K562 (cell line): ENCODE data around the gene ZNF563. TPM values are rescaled to one million over a fixed set of nuclear protein-coding genes. Genes with fewer than 3 reads are reported as not detected.

ENCODE experiments used
- E2F1 ChIP-seq: sonication (generic); formaldehyde crosslinking; IDR thresholded peaks from 2 replicates; pipeline ENCODE4 v1.8.1; 2023; ENCODE audit warnings: mild to moderate bottlenecking, missing genetic modification reagents, moderate library complexity
- ETV1 ChIP-seq: fragments of 450-650 bp; conservative IDR thresholded peaks from 2 replicates; pipeline ENCODE4 v1.6.1; 2016; ENCODE audit warnings: missing genetic modification characterization, control low read depth, low read depth, missing compliant biosample characterization
- HCFC1 ChIP-seq: IDR thresholded peaks from 2 replicates; pipeline ENCODE4 v1.6.1; 2012; ENCODE audit warnings: low read depth, low read length, improper control_type of control experiment
- HSF4 ChIP-seq: fragments of 250-450 bp; sonication (Bioruptor Pico); IDR thresholded peaks from 2 replicates; pipeline ENCODE4 v2.1.2; 2022; ENCODE audit warnings: mild to moderate bottlenecking, moderate library complexity, borderline replicate concordance
- ILK ChIP-seq: fragments of 450-650 bp; IDR thresholded peaks from 2 replicates; pipeline ENCODE4 v1.6.1; 2016; ENCODE audit warnings: missing genetic modification characterization, low read depth, mild to moderate bottlenecking, missing compliant biosample characterization, moderate library complexity, borderline replicate concordance
- KAT8 ChIP-seq: fragments of 450-650 bp; IDR thresholded peaks from 2 replicates; pipeline ENCODE4 v1.6.1; 2016; ENCODE audit warnings: low read depth, mild to moderate bottlenecking
- KLF16 ChIP-seq: IDR thresholded peaks from 2 replicates; pipeline ENCODE4 v1.6.1; 2016; ENCODE audit warnings: antibody characterized with exemption
- LARP7 ChIP-seq: fragments of 450-650 bp; IDR thresholded peaks from 2 replicates; pipeline ENCODE4 v1.6.1; 2016
- NR1H2 ChIP-seq: sonication (generic); formaldehyde crosslinking; IDR thresholded peaks from 2 replicates; pipeline ENCODE4 v1.4.0; 2020; ENCODE audit warnings: mild to moderate bottlenecking, missing genetic modification reagents
- NUFIP1 ChIP-seq: fragments of 450-650 bp; IDR thresholded peaks from 2 replicates; pipeline ENCODE4 v1.6.1; 2018; ENCODE audit not compliant: partially characterized antibody
- PHB ChIP-seq: fragments of 250-450 bp; sonication (Bioruptor Pico); IDR thresholded peaks from 2 replicates; pipeline ENCODE4 v1.5.0; 2021
- PURB ChIP-seq: sonication (generic); formaldehyde crosslinking; IDR thresholded peaks from 2 replicates; pipeline ENCODE4 v1.9.0; 2021; ENCODE audit warnings: low read depth, mild to moderate bottlenecking, missing genetic modification reagents
- SAFB2 ChIP-seq: fragments of 200-400 bp; formaldehyde crosslinking; IDR thresholded peaks from 2 replicates; pipeline ENCODE4 v1.6.1; 2018; ENCODE audit warnings: borderline replicate concordance, low read length, low read depth, moderate library complexity; ENCODE audit not compliant: severe bottlenecking
- SMARCB1 ChIP-seq: IDR thresholded peaks from 2 replicates; pipeline ENCODE4 v1.6.1; 2011; ENCODE audit warnings: improper control_type of control experiment, low read depth; ENCODE audit not compliant: insufficient read length
- TBL1XR1 ChIP-seq, 2 experiments: IDR thresholded peaks; 2 replicates each; pipeline ENCODE4 v1.6.1; 2012; ENCODE audit warnings: improper control_type of control experiment in 2 of 2, low read length in 2 of 2, mild to moderate bottlenecking in 1 of 2
- ZNF174 ChIP-seq: fragments of 250-450 bp; sonication (Bioruptor Pico); IDR thresholded peaks from 2 replicates; pipeline ENCODE4 v1.4.0; 2020; ENCODE audit warnings: mild to moderate bottlenecking
- ZNF253 ChIP-seq: fragments of 250-450 bp; sonication (Bioruptor Pico); conservative IDR thresholded peaks from 2 replicates; pipeline ENCODE4 v1.6.1; 2021; ENCODE audit warnings: mild to moderate bottlenecking
- ZNF449 ChIP-seq: fragments of 250-450 bp; sonication (Bioruptor Pico); IDR thresholded peaks from 2 replicates; pipeline ENCODE4 v1.8.0; 2022; ENCODE audit warnings: moderate library complexity, mild to moderate bottlenecking, inconsistent platforms
- ZNF644 ChIP-seq: fragments of 200-800 bp; sonication (Bioruptor generic); IDR thresholded peaks from 2 replicates; pipeline ENCODE4 v1.6.1; 2016; ENCODE audit warnings: low read depth, missing genetic modification characterization, missing compliant biosample characterization
- polyA plus RNA-seq, 8 experiments: library from polyadenylated mRNA; depleted of rRNA in 4 of 8; stranded (reverse) in 5 of 8; unstranded in 3 of 8; fragments of >200 nt; fragmentation: Nextera tagmentation in 2 of 8; fragmentation: Illumina TruSeq in 1 of 8; extraction: Ambion mirVana in 2 of 8; extraction: Trizol in 1 of 8; gene quantifications; 2 replicates each; pipeline versions ENCODE4 v1.2.1 to v1.2.3, GENCODE V29; 2011 to 2014; ENCODE audit warnings: inconsistent platforms in 1 of 8, missing spikeins in 1 of 8
- total RNA-seq, 7 experiments: library from RNA; depleted of rRNA in 6 of 7; stranded (reverse); fragments of >200 nt in 6 of 7; fragmentation: Illumina TruSeq in 2 of 7; extraction: Trizol in 2 of 7; gene quantifications; 2 replicates each; pipeline versions ENCODE4 v1.2.1 to v1.2.3, GENCODE V29; 2011 to 2021; ENCODE audit warnings: low replicate concordance in 1 of 7
- TF ChIP-seq, protein P1 (sequence below): fragments of 450-650 bp; conservative IDR thresholded peaks from 2 replicates; pipeline ENCODE4 v1.6.1; 2016; ENCODE audit warnings: missing genetic modification characterization, low read depth, mild to moderate bottlenecking, control low read depth, missing compliant biosample characterization
- TF ChIP-seq, protein P2 (sequence below): sonication (generic); formaldehyde crosslinking; IDR thresholded peaks from 2 replicates; pipeline ENCODE4 v1.8.1; 2023; ENCODE audit warnings: mild to moderate bottlenecking, missing genetic modification reagents

ZNF563 gene
- total and polyA plus RNA-seq, 9 of the 15 experiments (the other 6 are each of a cell fraction or from before 2014, with no cell fraction given) = 0.37 to 2.9 (median 0.74) TPM

GRCh38 chr19:12294249-12295158, 38.9 kb downstream of the ZNF563 start, which contains the start of gene ZNF44 (continued):
- TF ChIP-seq E2F1 (CRISPR knock-in tag) (no peak), NR1H2 (CRISPR knock-in tag) (no peak), ZNF174 (CRISPR knock-in tag) (no peak), ETV1 (tag) (peak; percentile 89), ZNF644 (tag) (no peak), SMARCB1 (no peak), KAT8 (no peak), SAFB2 (no peak), HSF4 (CRISPR knock-in tag) (no peak), ILK (tag) (no peak), NUFIP1 (no peak), KLF16 (peak; percentile 80), ZNF253 (CRISPR knock-in tag) (no peak), PHB (CRISPR knock-in tag) (no peak), TBL1XR1 (IDR thresholded peaks at IDR 0.05; ENCODE audit: low read length in 2 of 2) (no peak), LARP7 (no peak), ZNF449 (CRISPR knock-in tag) (no peak), PURB (CRISPR knock-in tag) (no peak), HCFC1 (no peak)
- TF ChIP-seq, protein P1, sequence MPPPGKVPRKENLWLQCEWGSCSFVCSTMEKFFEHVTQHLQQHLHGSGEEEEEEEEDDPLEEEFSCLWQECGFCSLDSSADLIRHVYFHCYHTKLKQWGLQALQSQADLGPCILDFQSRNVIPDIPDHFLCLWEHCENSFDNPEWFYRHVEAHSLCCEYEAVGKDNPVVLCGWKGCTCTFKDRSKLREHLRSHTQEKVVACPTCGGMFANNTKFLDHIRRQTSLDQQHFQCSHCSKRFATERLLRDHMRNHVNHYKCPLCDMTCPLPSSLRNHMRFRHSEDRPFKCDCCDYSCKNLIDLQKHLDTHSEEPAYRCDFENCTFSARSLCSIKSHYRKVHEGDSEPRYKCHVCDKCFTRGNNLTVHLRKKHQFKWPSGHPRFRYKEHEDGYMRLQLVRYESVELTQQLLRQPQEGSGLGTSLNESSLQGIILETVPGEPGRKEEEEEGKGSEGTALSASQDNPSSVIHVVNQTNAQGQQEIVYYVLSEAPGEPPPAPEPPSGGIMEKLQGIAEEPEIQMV (tag) = no peak
- TF ChIP-seq, protein P2, sequence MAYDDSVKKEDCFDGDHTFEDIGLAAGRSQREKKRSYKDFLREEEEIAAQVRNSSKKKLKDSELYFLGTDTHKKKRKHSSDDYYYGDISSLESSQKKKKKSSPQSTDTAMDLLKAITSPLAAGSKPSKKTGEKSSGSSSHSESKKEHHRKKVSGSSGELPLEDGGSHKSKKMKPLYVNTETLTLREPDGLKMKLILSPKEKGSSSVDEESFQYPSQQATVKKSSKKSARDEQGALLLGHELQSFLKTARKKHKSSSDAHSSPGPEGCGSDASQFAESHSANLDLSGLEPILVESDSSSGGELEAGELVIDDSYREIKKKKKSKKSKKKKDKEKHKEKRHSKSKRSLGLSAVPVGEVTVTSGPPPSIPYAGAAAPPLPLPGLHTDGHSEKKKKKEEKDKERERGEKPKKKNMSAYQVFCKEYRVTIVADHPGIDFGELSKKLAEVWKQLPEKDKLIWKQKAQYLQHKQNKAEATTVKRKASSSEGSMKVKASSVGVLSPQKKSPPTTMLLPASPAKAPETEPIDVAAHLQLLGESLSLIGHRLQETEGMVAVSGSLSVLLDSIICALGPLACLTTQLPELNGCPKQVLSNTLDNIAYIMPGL = no peak
